Measurements from ENCODE around the gene PALLD.
"Not testable (repeated sequence)": the region's sequence is repeated elsewhere in the genome, so short reads cannot be mapped to it uniquely, and the experiment has no call there.

The PALLD gene

GRCh38 chr4:168496834-168497233, at the start of gene PALLD:
Gene PALLD (plus strand): TSS chr4:168497052.
- no peak for TF ChIP-seq CTCF (IDR thresholded peaks at IDR 0.05; ENCODE audit: low read depth, low read length)

GRCh38 chr4:168449063-168449462, 47.8 kb upstream of the PALLD start:
- H3K4me3 ChIP-seq (ENCODE audit: low read depth, low read length), result not testable (repeated sequence)

More at GRCh38 chr4:168496834-168497233, at the start of gene PALLD:
- no peak within 1 kb of the TSS for H3K4me3 ChIP-seq (ENCODE audit: low read depth, low read length)

GRCh38 chr4:168449719-168450452, 47.0 kb upstream of the PALLD start:
- TF ChIP-seq CTCF (IDR thresholded peaks at IDR 0.05; ENCODE audit: low read depth, low read length), result no peak
- H3K4me3 ChIP-seq (ENCODE audit: low read depth, low read length), result no peak overlapping the region

- no peak for TF ChIP-seq CTCF (IDR thresholded peaks at IDR 0.05; ENCODE audit: low read depth, low read length)
- no peak overlapping the region for H3K4me3 ChIP-seq (ENCODE audit: low read depth, low read length)
Observed at GRCh38 chr4:168451331-168451730, 45.5 kb upstream of the PALLD start.

GRCh38 chr4:168451744-168452390, 45.0 kb upstream of the PALLD start:
- H3K4me3 ChIP-seq (ENCODE audit: low read depth, low read length), result no peak overlapping the region
- TF ChIP-seq CTCF (IDR thresholded peaks at IDR 0.05; ENCODE audit: low read depth, low read length), result no peak

- no peak for TF ChIP-seq CTCF (IDR thresholded peaks at IDR 0.05; ENCODE audit: low read depth, low read length)
- H3K4me3 ChIP-seq (ENCODE audit: low read depth, low read length), result no peak overlapping the region
Observed at GRCh38 chr4:168453146-168453545, 43.7 kb upstream of the PALLD start.

- H3K4me3 ChIP-seq (ENCODE audit: low read depth, low read length), result not testable (repeated sequence)
Observed at GRCh38 chr4:168458256-168458655, 38.6 kb upstream of the PALLD start.

GRCh38 chr4:168461821-168462220, 35.0 kb upstream of the PALLD start:
- H3K4me3 ChIP-seq (ENCODE audit: low read depth, low read length), result no peak overlapping the region
- no peak for TF ChIP-seq CTCF (IDR thresholded peaks at IDR 0.05; ENCODE audit: low read depth, low read length)

All from WI38 (cell line).